AG09309 (cell line): Measurements from ENCODE around the gene TAX1BP3.

Experiments
- DNase-seq: peaks from one replicate; pipeline ENCODE4 v3.0.0-alpha.2; 2010; ENCODE audit warnings: low read depth
- H3K4me3 ChIP-seq: 2 replicates; pipeline ENCODE4 v1.5.1; 2011; ENCODE audit warnings: mild to moderate bottlenecking, low read depth, low read length, moderate library complexity; ENCODE audit not compliant: control insufficient read depth
- CTCF ChIP-seq: IDR thresholded peaks from 2 replicates; pipeline ENCODE4 v1.5.1; 2011; ENCODE audit warnings: mild to moderate bottlenecking, low read depth, low read length, inconsistent platforms; ENCODE audit not compliant: insufficient read depth, control insufficient read depth; ENCODE audit errors: missing control alignments

TAX1BP3 gene

GRCh38 chr17:3639981-3640596 is 28.3 kb downstream of the TAX1BP3 start:
- peak; percentile 45 for DNase-seq
- H3K4me3 ChIP-seq, result no peak overlapping the region
- no peak for TF ChIP-seq CTCF

GRCh38 chr17:3636908-3637373 is 31.4 kb downstream of the TAX1BP3 start:
- no peak for TF ChIP-seq CTCF
- H3K4me3 ChIP-seq, result peak overlapping the region; percentile 62
- DNase-seq, result no peak

GRCh38 chr17:3636154-3636907 is 32.0 kb downstream of the TAX1BP3 start, which contains the start of the genes CTNS and SHPK:
TSS of gene CTNS (plus strand) at chr17:3636760. CDS start at chr17:3640207, 3,447 bp downstream.
TSS of gene SHPK (minus strand) at chr17:3636250. CDS start at chr17:3636219, 31 bp downstream.
- peak; percentile 75 for DNase-seq
- TF ChIP-seq CTCF, result no peak

GRCh38 chr17:3635474-3636153 is 32.8 kb downstream of the TAX1BP3 start:
- no peak for TF ChIP-seq CTCF
- H3K4me3 ChIP-seq, result peak overlapping the region; percentile 62
- DNase-seq, result no peak

More at GRCh38 chr17:3636154-3636907, 32.0 kb downstream of the TAX1BP3 start, which contains the start of the genes CTNS and SHPK:
- H3K4me3 ChIP-seq, result peak within 1 kb of the TSS; percentile 62

- H3K4me3 ChIP-seq, result no peak overlapping the region
- TF ChIP-seq CTCF, result no peak
- no peak for DNase-seq
Observed at GRCh38 chr17:3632287-3632686, 36.1 kb downstream of the TAX1BP3 start.

GRCh38 chr17:3630781-3631180 is 37.6 kb downstream of the TAX1BP3 start:
- H3K4me3 ChIP-seq, result no peak overlapping the region
- no peak for DNase-seq
- TF ChIP-seq CTCF, result no peak
